Sigmoid colon (tissue), 7 donors: Measurements from ENCODE around the gene IQSEC3. TPM values are rescaled to one million over a fixed set of nuclear protein-coding genes. Genes with fewer than 3 reads are reported as not detected.

ENCODE experiments used
- DNase-seq: peaks from one replicate; pipeline ENCODE4 v3.0.0-alpha.2; 2019
- H3K27ac ChIP-seq, 4 donors: fragments of 200-600 bp; sonication (generic); one replicate each; pipeline ENCODE4 v1.5.1; 2016 to 2019; ENCODE audit warnings: mild to moderate bottlenecking in 1 of 4
- H3K27me3 ChIP-seq, 3 donors: fragments of 200-600 bp; sonication (generic); one replicate each; pipeline ENCODE4 v1.5.1; 2019; ENCODE audit warnings: mild to moderate bottlenecking in 1 of 3
- H3K36me3 ChIP-seq, 4 donors: fragments of 200-600 bp; sonication (generic); one replicate each; pipeline ENCODE4 v1.5.1; 2016 to 2019
- H3K4me1 ChIP-seq, 4 donors: fragments of 200-600 bp; sonication (generic); one replicate each; pipeline ENCODE4 v1.5.1; 2017 to 2019
- H3K4me3 ChIP-seq, 4 donors: fragments of 200-600 bp; sonication (generic); one replicate each; pipeline ENCODE4 v1.5.1; 2017 to 2019; ENCODE audit warnings: mild to moderate bottlenecking in 2 of 4, moderate library complexity in 1 of 4
- H3K9me3 ChIP-seq, 4 donors: fragments of 200-600 bp in 3 of 4; sonication (generic) in 3 of 4; one replicate each; pipeline versions ENCODE4 v1.5.1 to v1.6.1; 2013 to 2019
- EP300 ChIP-seq, 4 donors: sonication (generic); formaldehyde crosslinking; IDR thresholded peaks; one replicate each; pipeline ENCODE4 v1.6.1; 2017; ENCODE audit warnings: antibody characterized with exemption in 4 of 4
- POLR2A ChIP-seq, 2 donors: fragments of 450-650 bp; IDR thresholded peaks; one replicate each; pipeline ENCODE4 v1.6.1; 2016; ENCODE audit warnings: antibody characterized with exemption in 2 of 2, mild to moderate bottlenecking in 2 of 2, moderate library complexity in 2 of 2
- POLR2AphosphoS5 ChIP-seq, 4 donors: sonication (generic); formaldehyde crosslinking; IDR thresholded peaks; one replicate each; pipeline ENCODE4 v1.6.1; 2017; ENCODE audit warnings: antibody characterized with exemption in 4 of 4
- WGBS, 2 donors: extraction: QIAGEN DNeasy Blood & Tissue Kit; methylation state at CpG; one replicate each; pipeline ENCODE4 v1.1.7; 2013; 5-methylcytosine and 5-hydroxymethylcytosine counted together
- intact Hi-C: fragments of 100-400 bp; cut with DNase I; formaldehyde crosslinking; loops from one replicate; pipeline ENCODE4 v1.15.1; 2023
- polyA plus RNA-seq, 3 donors: library from polyadenylated mRNA; stranded (reverse); fragments of 200-250 nt; gene quantifications; one replicate each; pipeline ENCODE4 v1.2.3, GENCODE V29; 2013
- total RNA-seq, 4 donors: library from RNA; depleted of rRNA; stranded (reverse); fragments of >200 nt; gene quantifications; one replicate each; pipeline ENCODE4 v1.1.0, GENCODE V29; 2016
- TF ChIP-seq, protein P1 (sequence below), 4 experiments: fragments of 450-650 bp in 3 of 4; fragments of 200-600 bp in 1 of 4; IDR thresholded peaks; one replicate each; pipeline ENCODE4 v1.5.1; 2016 to 2019; ENCODE audit warnings: antibody characterized with exemption in 4 of 4, mild to moderate bottlenecking in 3 of 4, moderate library complexity in 2 of 4
- donor health status: healthy with polysubstance abuse.
- donor health status: Bipolar disorder and iron deficiency.
- donor health status: healthy.

Gene IQSEC3
- total and polyA plus RNA-seq, 7 donors = under 0.01 to 2.2 (median 0.54) TPM; not detected in 1

DNA sequence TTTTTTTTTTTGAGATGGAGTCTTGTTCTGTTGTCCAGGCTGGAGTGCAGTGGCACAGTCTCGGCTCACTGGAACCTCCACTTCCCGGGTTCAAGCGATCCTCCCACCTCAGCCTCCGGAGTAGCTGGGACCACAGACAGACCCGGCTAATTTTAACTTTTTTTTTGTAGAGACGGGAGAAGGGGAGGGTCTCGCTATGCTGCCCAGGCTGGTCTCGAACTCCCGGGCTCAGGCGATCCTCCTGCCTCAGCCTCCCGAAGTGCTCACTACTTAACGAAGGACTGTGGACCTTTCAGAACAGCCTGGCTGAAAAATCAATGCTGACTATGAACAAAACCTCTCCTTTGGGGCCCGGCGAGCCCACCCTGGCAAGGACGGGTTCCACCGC is 136.5 kb downstream of the IQSEC3 start:
- Histone ChIP-seq H3K4me1 (peaks cover 0 to 15% (median 12%) of the 10 kb centered on the region in 4 donors), H3K27me3 (peaks cover 2 to 80% (median 21%) of the 10 kb centered on the region in 3 donors), H3K9me3 (no peaks in the 10 kb centered on the region), H3K27ac (no peak overlapping the region), H3K36me3 (no peaks in the 10 kb centered on the region), H3K4me3 (peak overlapping the region in 3 of 4 donors; percentile 43 to 54 (median 54))
- TF ChIP-seq EP300 (IDR thresholded peaks at IDR 0.05) (no peak), POLR2AphosphoS5 (IDR thresholded peaks at IDR 0.05) (no peak), POLR2A (IDR thresholded peaks at IDR 0.05) (no peak)
- TF ChIP-seq, protein P1, sequence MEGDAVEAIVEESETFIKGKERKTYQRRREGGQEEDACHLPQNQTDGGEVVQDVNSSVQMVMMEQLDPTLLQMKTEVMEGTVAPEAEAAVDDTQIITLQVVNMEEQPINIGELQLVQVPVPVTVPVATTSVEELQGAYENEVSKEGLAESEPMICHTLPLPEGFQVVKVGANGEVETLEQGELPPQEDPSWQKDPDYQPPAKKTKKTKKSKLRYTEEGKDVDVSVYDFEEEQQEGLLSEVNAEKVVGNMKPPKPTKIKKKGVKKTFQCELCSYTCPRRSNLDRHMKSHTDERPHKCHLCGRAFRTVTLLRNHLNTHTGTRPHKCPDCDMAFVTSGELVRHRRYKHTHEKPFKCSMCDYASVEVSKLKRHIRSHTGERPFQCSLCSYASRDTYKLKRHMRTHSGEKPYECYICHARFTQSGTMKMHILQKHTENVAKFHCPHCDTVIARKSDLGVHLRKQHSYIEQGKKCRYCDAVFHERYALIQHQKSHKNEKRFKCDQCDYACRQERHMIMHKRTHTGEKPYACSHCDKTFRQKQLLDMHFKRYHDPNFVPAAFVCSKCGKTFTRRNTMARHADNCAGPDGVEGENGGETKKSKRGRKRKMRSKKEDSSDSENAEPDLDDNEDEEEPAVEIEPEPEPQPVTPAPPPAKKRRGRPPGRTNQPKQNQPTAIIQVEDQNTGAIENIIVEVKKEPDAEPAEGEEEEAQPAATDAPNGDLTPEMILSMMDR (IDR thresholded peaks at IDR 0.05) = no peak
- no peak for DNase-seq
- 60 to 66% methylated on average over 16 of the region's 16 CpGs for WGBS, 2 donors
- intact Hi-C loops = no loop called here

- intact Hi-C loops = no loop called here
- WGBS, 2 donors = 13 to 18% methylated on average over 84 of the region's 84 CpGs
- Histone ChIP-seq H3K27me3 (peaks cover 2 to 75% (median 23%) of the 10 kb centered on the region in 3 donors), H3K9me3 (no peaks in the 10 kb centered on the region), H3K36me3 (no peaks in the 10 kb centered on the region), H3K27ac (no peak overlapping the region), H3K4me1 (peaks cover 0 to 15% (median 12%) of the 10 kb centered on the region in 4 donors), H3K4me3 (peak overlapping the region in 3 of 4 donors; percentile 43 to 54 (median 54))
- no peak for DNase-seq
- TF ChIP-seq POLR2A (IDR thresholded peaks at IDR 0.05) (no peak), EP300 (IDR thresholded peaks at IDR 0.05) (no peak), POLR2AphosphoS5 (IDR thresholded peaks at IDR 0.05) (no peak)
- TF ChIP-seq, protein P1 (IDR thresholded peaks at IDR 0.05) = no peak
These were observed 137.1 kb downstream of the IQSEC3 start for GRCh38 chr12:203462-204260.

DNA sequence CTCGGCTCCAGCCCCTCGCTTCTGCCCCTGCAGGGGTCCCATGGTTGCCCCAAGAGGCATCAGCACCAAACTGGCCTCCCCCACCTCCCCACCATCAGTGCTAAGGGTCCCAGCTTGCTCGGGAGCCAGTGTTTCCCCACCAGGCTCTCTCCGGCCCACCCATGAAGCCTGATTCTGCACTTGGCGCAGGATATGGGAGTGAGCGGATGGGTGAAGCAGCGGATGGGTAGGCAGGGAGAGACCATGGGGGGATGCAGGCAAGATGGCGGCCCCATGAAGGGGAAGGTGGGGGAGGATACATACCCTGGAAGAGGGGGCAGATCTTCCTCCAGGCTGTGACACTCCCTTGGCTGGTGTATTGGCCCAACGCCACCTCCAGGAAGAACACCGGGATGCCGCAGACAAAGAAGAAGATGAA is 137.7 kb downstream of the IQSEC3 start:
- TF ChIP-seq, protein P1 (IDR thresholded peaks at IDR 0.05) = no peak
- TF ChIP-seq POLR2A (IDR thresholded peaks at IDR 0.05) (no peak), EP300 (IDR thresholded peaks at IDR 0.05) (no peak), POLR2AphosphoS5 (IDR thresholded peaks at IDR 0.05) (no peak)
- H3K27ac ChIP-seq = no peak overlapping the region
- peaks cover 0 to 15% (median 12%) of the 10 kb centered on the region in 4 donors for H3K4me1 ChIP-seq
- intact Hi-C loops = no loop called here
- WGBS, 2 donors = 86 to 89% methylated on average over 11 of the region's 11 CpGs
- no peak for DNase-seq
- peaks cover 2 to 72% (median 23%) of the 10 kb centered on the region in 3 donors for H3K27me3 ChIP-seq
- peak overlapping the region in 1 of 4 donors; percentile 54 for H3K4me3 ChIP-seq
- no peaks in the 10 kb centered on the region for H3K36me3 ChIP-seq
- H3K9me3 ChIP-seq = no peaks in the 10 kb centered on the region

GRCh38 chr12:205026-205425 is 138.5 kb downstream of the IQSEC3 start:
- TF ChIP-seq POLR2A (IDR thresholded peaks at IDR 0.05) (no peak), POLR2AphosphoS5 (IDR thresholded peaks at IDR 0.05) (no peak), EP300 (IDR thresholded peaks at IDR 0.05) (no peak)
- TF ChIP-seq, protein P1 (IDR thresholded peaks at IDR 0.05) = no peak
- intact Hi-C loops = no loop called here
- Histone ChIP-seq H3K9me3 (no peaks in the 10 kb centered on the region), H3K36me3 (no peaks in the 10 kb centered on the region), H3K27me3 (peaks cover 2 to 76% (median 23%) of the 10 kb centered on the region in 3 donors), H3K4me3 (no peak overlapping the region), H3K4me1 (peaks cover 0 to 15% (median 12%) of the 10 kb centered on the region in 4 donors), H3K27ac (no peak overlapping the region)
- WGBS, 2 donors = 65 to 85% methylated on average over 4 of the region's 4 CpGs
- DNase-seq = no peak
